A673 (cell line): ENCODE data around the gene PFKFB3. TPM values are rescaled to one million over a fixed set of nuclear protein-coding genes. Genes with fewer than 3 reads are reported as not detected.
"Not testable (repeated sequence)": the region's sequence is repeated elsewhere in the genome, so short reads cannot be mapped to it uniquely, and the experiment has no call there.

ENCODE experiments used
- BruUV-seq: library from RNA; stranded (reverse); fragments of 400-500 nt; replicated peaks from 2 replicates; lab custom pipeline; 2021; lab: Mats Ljungman, UMichigan
- CTCF ChIA-PET: fragments of 300-600 bp; sonication (Branson Sonifier 250); formaldehyde crosslinking; loops from one replicate; lab custom pipeline; 2022; ENCODE audit warnings: antibody characterized with exemption; lab: Charles Lee
- POLR2A ChIA-PET: fragments of 300-600 bp; sonication (Branson Sonifier 250); formaldehyde crosslinking; loops from one replicate; lab custom pipeline; 2022; ENCODE audit warnings: antibody characterized with exemption; ENCODE audit not compliant: low non-redundant PET; lab: Charles Lee
- DNase-seq: peaks from one replicate; pipeline ENCODE4 v3.0.0-alpha.2; 2015; ENCODE audit warnings: low spot score
- H3K27ac ChIP-seq: fragments of 200-600 bp; sonication (generic); 2 replicates; pipeline ENCODE4 v1.5.1; 2016; ENCODE audit warnings: mixed run types, low read depth, mild to moderate bottlenecking, mixed read lengths, antibody characterized with exemption, low read length; ENCODE audit not compliant: poor library complexity, severe bottlenecking
- H3K27me3 ChIP-seq: fragments of 200-600 bp; sonication (generic); replicated peaks from 2 replicates; pipeline ENCODE4 v1.6.1; 2017; ENCODE audit warnings: mixed run types, low read depth, mild to moderate bottlenecking, mixed read lengths, antibody characterized with exemption, low read length; ENCODE audit not compliant: insufficient read depth, poor library complexity
- H3K36me3 ChIP-seq: fragments of 200-600 bp; sonication (generic); 2 replicates; pipeline ENCODE4 v1.6.1; 2016; ENCODE audit warnings: mixed run types, mild to moderate bottlenecking, mixed read lengths, antibody characterized with exemption, low read length; ENCODE audit not compliant: insufficient read depth, poor library complexity, severe bottlenecking
- H3K4me1 ChIP-seq: fragments of 200-600 bp; sonication (generic); 2 replicates; pipeline ENCODE4 v1.6.1; 2017; ENCODE audit warnings: mixed run types, mild to moderate bottlenecking, mixed read lengths, antibody characterized with exemption, low read length; ENCODE audit not compliant: insufficient read depth, poor library complexity, severe bottlenecking
- H3K4me3 ChIP-seq: fragments of 200-600 bp; sonication (generic); 2 replicates; pipeline ENCODE4 v1.5.1; 2016; ENCODE audit warnings: low read depth, mixed run types, mild to moderate bottlenecking, mixed read lengths, low read length; ENCODE audit not compliant: poor library complexity, severe bottlenecking
- H3K9me3 ChIP-seq: fragments of 200-600 bp; sonication (generic); 2 replicates; pipeline ENCODE4 v1.6.1; 2016; ENCODE audit warnings: mixed run types, low read depth, mild to moderate bottlenecking, mixed read lengths, antibody characterized with exemption, low read length; ENCODE audit not compliant: poor library complexity, severe bottlenecking
- CTCF ChIP-seq: fragments of 300-800, 200-600 bp; sonication (generic); conservative IDR thresholded peaks from 2 replicates; pipeline ENCODE4 v1.5.1; 2017; ENCODE audit warnings: low read depth, mild to moderate bottlenecking, antibody characterized with exemption, low read length, moderate library complexity, mixed read lengths
- EZH2 ChIP-seq: fragments of 200-600 bp; sonication (generic); IDR thresholded peaks from 2 replicates; pipeline ENCODE4 v1.6.1; 2017; ENCODE audit warnings: borderline replicate concordance, low read depth, mild to moderate bottlenecking, mixed read lengths, antibody characterized with exemption, low read length; ENCODE audit not compliant: poor library complexity, severe bottlenecking
- intact Hi-C: fragments of 100-400 bp; cut with micrococcal nuclease; formaldehyde crosslinking; loops from one replicate; pipeline ENCODE4 v1.10.0; 2022; ENCODE audit not compliant: unreplicated experiment
- total RNA-seq: library from RNA; stranded (reverse); gene quantifications from 2 replicates; pipeline ENCODE4 v1.2.3, GENCODE V29; 2021

The PFKFB3 gene
- total RNA-seq, 1 experiment from 2014 or later, result 53.0 TPM

GRCh38 chr10:6234371-6234770 is 31.6 kb downstream of the PFKFB3 start:
- H3K27ac ChIP-seq, result no peak overlapping the region
- CTCF ChIA-PET, result no interaction called here
- no peaks in the 10 kb centered on the region for H3K9me3 ChIP-seq
- POLR2A ChIA-PET, result no interaction called here
- TF ChIP-seq EZH2 (no peak), CTCF (no peak)
- peaks cover 9% of the 10 kb centered on the region for H3K4me1 ChIP-seq
- peaks cover 19% of the 10 kb centered on the region for H3K36me3 ChIP-seq
- intact Hi-C loops, result no loop called here
- no peak for DNase-seq
- no peak overlapping the region for H3K4me3 ChIP-seq
- H3K27me3 ChIP-seq, result no peaks in the 10 kb centered on the region
- BruUV-seq, result TSS peak; percentile 33

GRCh38 chr10:6236349-6237198 is 33.8 kb downstream of the PFKFB3 start:
- CTCF ChIA-PET, result interaction anchor here (1.3 kb wide), 1 partner anchor 165 kb away, joined by 4 read pairs; no protein-coding TSS in a partner anchor
- intact Hi-C loops, result no loop called here
- H3K27ac ChIP-seq, result peak overlapping the region; percentile 16

GRCh38 chr10:6237199-6237530 is 34.4 kb downstream of the PFKFB3 start:
- no peak for DNase-seq

More at GRCh38 chr10:6236349-6237198, 33.8 kb downstream of the PFKFB3 start:
- H3K4me3 ChIP-seq, result no peak overlapping the region
- peak; percentile 66 for DNase-seq
- H3K27me3 ChIP-seq, result no peaks in the 10 kb centered on the region
- peaks cover 19% of the 10 kb centered on the region for H3K36me3 ChIP-seq
- TF ChIP-seq CTCF, result no peak
- TF ChIP-seq EZH2, result no peak
- no peaks in the 10 kb centered on the region for H3K9me3 ChIP-seq
- H3K4me1 ChIP-seq, result peaks cover 9% of the 10 kb centered on the region
- POLR2A ChIA-PET, result interaction anchor here (0.6 kb wide), 1 partner anchor 39 kb away, joined by 3 read pairs; no protein-coding TSS in a partner anchor
- BruUV-seq, result no TSS peak

GRCh38 chr10:6238587-6239212 is 36.0 kb downstream of the PFKFB3 start:
- intact Hi-C loops, H3K4me3 ChIP-seq, POLR2A ChIA-PET, H3K27ac ChIP-seq, DNase-seq, BruUV-seq, H3K9me3 ChIP-seq, CTCF ChIA-PET, H3K27me3 ChIP-seq, H3K4me1 ChIP-seq: not testable (repeated sequence)
- H3K36me3 ChIP-seq, result peaks cover 13% of the 10 kb centered on the region

More at GRCh38 chr10:6237199-6237530, 34.4 kb downstream of the PFKFB3 start:
- Histone ChIP-seq H3K27me3 (no peaks in the 10 kb centered on the region), H3K4me1 (peaks cover 9% of the 10 kb centered on the region), H3K9me3 (no peaks in the 10 kb centered on the region), H3K36me3 (peaks cover 19% of the 10 kb centered on the region), H3K4me3 (no peak overlapping the region), H3K27ac (peak overlapping the region; percentile 16)
- intact Hi-C loops, result no loop called here
- TF ChIP-seq CTCF (no peak), EZH2 (no peak)
- no TSS peak for BruUV-seq
- POLR2A ChIA-PET, result no interaction called here
- CTCF ChIA-PET, result no interaction called here
